OCI-LY7 (cell line): ENCODE measurements around the gene INF2. TPM values are rescaled to one million over a fixed set of nuclear protein-coding genes. Genes with fewer than 3 reads are reported as not detected.

Source experiments
- BruUV-seq: library from RNA; stranded (reverse); fragments of 400-500 nt; replicated peaks from 2 replicates; lab custom pipeline; 2021; lab: Mats Ljungman, UMichigan
- CTCF ChIA-PET: fragments of 300-600 bp; sonication (Branson Sonifier 250); formaldehyde crosslinking; loops from one replicate; lab custom pipeline; 2022; ENCODE audit warnings: antibody characterized with exemption; ENCODE audit not compliant: unreplicated experiment; lab: Charles Lee
- POLR2A ChIA-PET: fragments of 300-600 bp; sonication (Branson Sonifier 250); formaldehyde crosslinking; loops from one replicate; lab custom pipeline; 2022; ENCODE audit warnings: antibody characterized with exemption; lab: Charles Lee
- DNase-seq: peaks from one replicate; pipeline ENCODE4 v3.0.0-alpha.2; 2015; ENCODE audit warnings: low spot score
- H2AFZ ChIP-seq: fragments of 200-600 bp; sonication (generic), shearing (Covaris generic); 2 replicates; pipeline ENCODE4 v1.6.1; 2014; ENCODE audit warnings: mild to moderate bottlenecking, antibody characterized with exemption, low read length, moderate library complexity
- H3K27ac ChIP-seq: fragments of 200-600 bp; sonication (generic); 2 replicates; pipeline ENCODE4 v1.5.1; 2014; ENCODE audit warnings: mixed run types, low read depth, mild to moderate bottlenecking, moderate library complexity, low read length, inconsistent platforms; ENCODE audit not compliant: poor library complexity, severe bottlenecking
- H3K36me3 ChIP-seq: fragments of 200-600 bp; sonication (generic); 2 replicates; pipeline ENCODE4 v1.6.1; 2014; ENCODE audit warnings: mild to moderate bottlenecking, antibody characterized with exemption, low read length, moderate library complexity, mixed read lengths; ENCODE audit not compliant: insufficient read depth
- H3K4me1 ChIP-seq: fragments of 200-600 bp; sonication (generic); 2 replicates; pipeline ENCODE4 v1.5.1; 2014; ENCODE audit warnings: mild to moderate bottlenecking, low read length; ENCODE audit not compliant: insufficient read depth, poor library complexity, severe bottlenecking
- H3K4me2 ChIP-seq: fragments of 200-600 bp; sonication (generic); 2 replicates; pipeline ENCODE4 v1.6.1; 2014; ENCODE audit warnings: mild to moderate bottlenecking, low read length
- H3K4me3 ChIP-seq: fragments of 200-600 bp; sonication (generic); 2 replicates; pipeline ENCODE4 v1.5.1; 2014; ENCODE audit warnings: mild to moderate bottlenecking, low read depth, low read length; ENCODE audit not compliant: poor library complexity, severe bottlenecking
- H3K79me2 ChIP-seq: fragments of 200-600 bp; sonication (generic); 2 replicates; pipeline ENCODE4 v1.6.1; 2016; ENCODE audit warnings: low read depth, mild to moderate bottlenecking, low read length, moderate library complexity, mixed read lengths; ENCODE audit not compliant: insufficient read depth
- H3K9me2 ChIP-seq: fragments of 200-600 bp; sonication (generic); 2 replicates; pipeline ENCODE4 v1.6.1; 2016; ENCODE audit warnings: mild to moderate bottlenecking, low read length, mixed read lengths; ENCODE audit not compliant: insufficient read depth
- H3K9me3 ChIP-seq: fragments of 200-600 bp; sonication (generic); 2 replicates; pipeline ENCODE4 v1.6.1; 2014; ENCODE audit warnings: mild to moderate bottlenecking, mixed run types, low read length, mixed read lengths
- H4K20me1 ChIP-seq: fragments of 200-600 bp; sonication (generic); 2 replicates; pipeline ENCODE4 v1.6.1; 2014; ENCODE audit warnings: mild to moderate bottlenecking, antibody characterized with exemption, low read length, moderate library complexity, mixed read lengths; ENCODE audit not compliant: insufficient read depth
- CTCF ChIP-seq: fragments of 200-600 bp; sonication (generic); conservative IDR thresholded peaks from 2 replicates; pipeline ENCODE4 v1.5.1; 2014; ENCODE audit warnings: mild to moderate bottlenecking, antibody characterized with exemption, low read length, moderate library complexity, mixed read lengths
- EZH2phosphoT487 ChIP-seq: fragments of 200-600 bp; sonication (generic); IDR thresholded peaks from 2 replicates; pipeline ENCODE4 v1.6.1; 2018; ENCODE audit warnings: low read depth, borderline replicate concordance, mild to moderate bottlenecking, mixed run types, antibody characterized with exemption, low read length, moderate library complexity, mixed read lengths
- intact Hi-C: fragments of 100-400 bp; cut with micrococcal nuclease; formaldehyde crosslinking; loops from one replicate; pipeline ENCODE4 v1.10.0; 2022; ENCODE audit not compliant: unreplicated experiment
- total RNA-seq, 2 experiments: library from RNA; depleted of rRNA in 1 of 2; stranded (reverse); fragments of >200 nt in 1 of 2; shearing (Covaris generic) in 1 of 2; gene quantifications; 2 replicates each; pipeline ENCODE4 v1.2.3, GENCODE V29; 2014 to 2022

The INF2 gene
- total RNA-seq, 2 experiments from 2014 or later: 39.4 to 51.6 TPM

DNA sequence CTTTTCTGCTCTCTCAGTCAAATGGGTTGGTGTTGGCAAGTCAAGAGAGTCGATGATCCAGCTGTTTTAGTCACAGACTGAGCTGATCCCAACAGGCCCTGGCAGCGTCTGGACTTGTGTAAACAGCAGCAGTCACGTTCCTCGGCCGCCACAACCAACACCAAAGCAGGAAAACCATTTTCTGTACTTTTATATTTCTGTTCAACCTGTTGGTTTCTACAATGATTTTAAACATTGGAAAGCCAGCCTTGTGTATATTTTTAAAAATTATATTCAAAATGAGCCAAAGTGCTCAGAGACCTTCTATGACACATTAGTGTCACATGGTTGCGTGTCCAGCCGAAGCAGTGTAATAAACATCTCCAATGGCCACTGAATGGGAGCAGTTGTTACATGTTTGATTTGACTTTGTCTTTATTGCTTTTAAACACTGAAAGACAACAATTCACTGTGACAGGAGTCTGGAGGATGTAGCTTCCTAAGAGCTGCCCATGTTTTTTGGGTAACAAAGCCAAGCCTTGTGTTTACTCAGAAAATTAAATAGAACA, 57.6 kb downstream of the INF2 start:
- H3K36me3 ChIP-seq: no peaks in the 10 kb centered on the region
- no peak overlapping the region for H3K4me2 ChIP-seq
- DNase-seq: no peak
- H3K79me2 ChIP-seq: no peaks in the 10 kb centered on the region
- peaks cover 16% of the 10 kb centered on the region for H3K4me1 ChIP-seq
- BruUV-seq: no TSS peak
- intact Hi-C loops: no loop called here
- CTCF ChIA-PET: no interaction called here
- H3K9me2 ChIP-seq: no peaks in the 10 kb centered on the region
- H3K27ac ChIP-seq: no peak overlapping the region
- TF ChIP-seq EZH2phosphoT487 (no peak), CTCF (no peak)
- H3K9me3 ChIP-seq: 0 out of 2 replicates have a peak, but pooled peaks cover 10% of the 10 kb centered on the region
- no peak overlapping the region for H3K4me3 ChIP-seq
- no peak overlapping the region for H2AFZ ChIP-seq
- H4K20me1 ChIP-seq: no peaks in the 10 kb centered on the region
- POLR2A ChIA-PET: no interaction called here

DNA sequence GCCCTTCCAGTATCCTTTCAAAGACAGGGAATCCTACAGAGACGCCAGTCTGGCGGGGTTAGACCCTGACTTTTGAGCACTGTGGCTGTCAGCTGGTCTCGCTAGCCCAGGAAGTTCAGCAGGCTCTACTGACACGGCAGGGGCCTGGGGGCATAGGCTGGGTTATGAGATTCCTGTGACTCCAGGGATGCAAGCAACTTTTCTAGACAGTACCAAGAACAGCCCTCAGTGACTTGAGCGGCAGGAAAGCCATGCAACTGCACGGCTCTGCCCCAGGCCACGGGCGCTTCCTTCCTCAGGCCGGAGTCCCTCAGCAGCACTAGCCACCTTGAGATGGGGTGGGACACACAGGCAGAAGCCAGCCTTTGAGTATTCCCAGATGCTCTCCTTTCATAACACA, 58.5 kb downstream of the INF2 start:
- no peak for TF ChIP-seq EZH2phosphoT487
- TF ChIP-seq CTCF: no peak
- BruUV-seq: no TSS peak
- H3K9me3 ChIP-seq: 0 out of 2 replicates have a peak, but pooled peaks cover 10% of the 10 kb centered on the region
- no peak overlapping the region for H3K27ac ChIP-seq
- H3K4me1 ChIP-seq: peaks cover 19% of the 10 kb centered on the region
- no peak overlapping the region for H3K4me2 ChIP-seq
- no peaks in the 10 kb centered on the region for H3K9me2 ChIP-seq
- no peaks in the 10 kb centered on the region for H3K36me3 ChIP-seq
- H3K4me3 ChIP-seq: no peak overlapping the region
- intact Hi-C loops: no loop called here
- CTCF ChIA-PET: no interaction called here
- POLR2A ChIA-PET: no interaction called here
- H4K20me1 ChIP-seq: no peaks in the 10 kb centered on the region
- H2AFZ ChIP-seq: no peak overlapping the region
- H3K79me2 ChIP-seq: no peaks in the 10 kb centered on the region
- no peak for DNase-seq

- H3K27ac ChIP-seq: no peak overlapping the region
- CTCF ChIA-PET: no interaction called here
- intact Hi-C loops: no loop called here
- H3K9me2 ChIP-seq: no peaks in the 10 kb centered on the region
- H2AFZ ChIP-seq: no peak overlapping the region
- TF ChIP-seq EZH2phosphoT487: no peak
- TF ChIP-seq CTCF: no peak
- POLR2A ChIA-PET: interaction anchor here (0.7 kb wide), 1 partner anchor 55 kb away, joined by 5 read pairs; no protein-coding TSS in a partner anchor
- H3K36me3 ChIP-seq: no peaks in the 10 kb centered on the region
- H3K4me2 ChIP-seq: peak overlapping the region; percentile 2; the same call in 1 of the 2 replicates
- 0 out of 2 replicates have a peak, but pooled peaks cover 10% of the 10 kb centered on the region for H3K9me3 ChIP-seq
- no peak overlapping the region for H3K4me3 ChIP-seq
- peaks cover 11% of the 10 kb centered on the region for H3K79me2 ChIP-seq
- peaks cover 23% of the 10 kb centered on the region for H3K4me1 ChIP-seq
- H4K20me1 ChIP-seq: peaks cover 7% of the 10 kb centered on the region; the same call in 1 of the 2 replicates
- BruUV-seq: no TSS peak
- peak; percentile 43 for DNase-seq
Measured at GRCh38 chr14:104749111-104749649, 59.8 kb downstream of the INF2 start.
